HG03064 (cell line): ENCODE measurements around the gene VPS39.
"Not testable (repeated sequence)": the region's sequence is repeated elsewhere in the genome, so short reads cannot be mapped to it uniquely, and the experiment has no call there.

Experiments
- ATAC-seq: cut with Tn5 transposase; IDR thresholded peaks from one replicate; pipeline ENCODE4 v1.9.1; 2021; ENCODE audit warnings: low read depth; ENCODE audit not compliant: unreplicated experiment

The VPS39 gene, protein sequence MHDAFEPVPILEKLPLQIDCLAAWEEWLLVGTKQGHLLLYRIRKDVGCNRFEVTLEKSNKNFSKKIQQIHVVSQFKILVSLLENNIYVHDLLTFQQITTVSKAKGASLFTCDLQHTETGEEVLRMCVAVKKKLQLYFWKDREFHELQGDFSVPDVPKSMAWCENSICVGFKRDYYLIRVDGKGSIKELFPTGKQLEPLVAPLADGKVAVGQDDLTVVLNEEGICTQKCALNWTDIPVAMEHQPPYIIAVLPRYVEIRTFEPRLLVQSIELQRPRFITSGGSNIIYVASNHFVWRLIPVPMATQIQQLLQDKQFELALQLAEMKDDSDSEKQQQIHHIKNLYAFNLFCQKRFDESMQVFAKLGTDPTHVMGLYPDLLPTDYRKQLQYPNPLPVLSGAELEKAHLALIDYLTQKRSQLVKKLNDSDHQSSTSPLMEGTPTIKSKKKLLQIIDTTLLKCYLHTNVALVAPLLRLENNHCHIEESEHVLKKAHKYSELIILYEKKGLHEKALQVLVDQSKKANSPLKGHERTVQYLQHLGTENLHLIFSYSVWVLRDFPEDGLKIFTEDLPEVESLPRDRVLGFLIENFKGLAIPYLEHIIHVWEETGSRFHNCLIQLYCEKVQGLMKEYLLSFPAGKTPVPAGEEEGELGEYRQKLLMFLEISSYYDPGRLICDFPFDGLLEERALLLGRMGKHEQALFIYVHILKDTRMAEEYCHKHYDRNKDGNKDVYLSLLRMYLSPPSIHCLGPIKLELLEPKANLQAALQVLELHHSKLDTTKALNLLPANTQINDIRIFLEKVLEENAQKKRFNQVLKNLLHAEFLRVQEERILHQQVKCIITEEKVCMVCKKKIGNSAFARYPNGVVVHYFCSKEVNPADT

DNA sequence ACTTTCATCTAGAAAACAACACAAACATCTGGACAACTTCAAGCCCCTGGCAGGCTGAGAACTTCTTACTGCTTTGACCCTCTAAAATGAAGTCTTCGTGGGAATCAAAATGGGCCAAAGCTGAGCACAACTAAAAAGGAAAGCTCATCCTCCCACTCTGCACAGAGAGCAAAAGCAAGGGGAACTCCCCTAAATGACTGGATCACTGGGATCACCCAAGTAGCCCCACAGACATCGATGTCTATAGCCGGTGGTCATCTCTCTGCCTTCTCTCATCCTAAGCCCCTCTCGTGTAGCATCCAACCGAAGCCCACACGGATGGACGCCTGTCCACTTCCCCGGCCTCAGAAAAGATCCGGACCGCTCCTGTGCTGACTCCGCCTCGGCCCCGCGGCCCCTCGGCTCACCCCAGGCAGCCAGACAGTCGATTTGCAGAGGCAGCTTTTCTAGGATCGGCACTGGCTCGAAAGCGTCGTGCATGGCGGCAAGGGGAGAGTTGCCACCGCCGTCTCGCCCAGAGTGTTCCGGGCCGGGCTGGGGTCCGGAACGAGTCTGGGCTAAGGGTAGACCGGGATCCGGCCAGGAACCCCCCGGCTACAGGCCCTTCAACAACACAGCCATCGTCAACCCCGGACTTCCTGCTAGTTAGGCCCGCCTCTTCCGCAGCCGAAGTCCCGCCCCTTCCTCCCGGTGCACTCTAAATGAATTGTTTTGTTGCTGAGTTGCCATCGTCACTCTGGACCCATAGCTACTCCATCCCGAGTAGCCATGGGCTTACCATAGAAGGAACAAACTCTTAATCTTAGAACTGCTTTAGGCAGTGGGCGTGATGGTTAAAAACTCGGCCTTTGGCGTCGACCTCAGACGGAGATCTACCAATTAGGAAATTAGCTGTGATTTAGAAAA is at the start of gene VPS39:
VPS39 (minus strand) TSS at position 631 of the 906 bp plus-strand sequence; CDS start at position 480, 151 bp downstream.
- ATAC-seq = peak; percentile 77

DNA sequence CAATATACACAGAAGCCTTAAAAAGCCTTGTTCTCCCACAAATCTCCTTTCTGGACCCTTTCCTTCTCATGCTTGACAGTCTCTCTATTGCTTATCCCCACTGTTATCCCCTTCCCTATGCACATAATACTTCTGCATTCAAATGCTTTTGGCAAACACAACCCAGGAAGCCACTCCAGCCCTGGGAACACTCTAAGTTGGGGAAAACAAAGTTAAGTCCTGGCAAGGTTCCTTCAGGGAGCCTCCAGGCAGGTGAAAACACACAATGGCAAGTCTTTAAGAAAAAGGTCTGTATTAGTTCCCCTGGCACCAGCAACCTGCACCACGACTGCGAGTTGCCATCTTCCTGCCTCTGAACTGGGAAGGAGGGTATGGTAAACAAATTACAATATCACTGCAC is 45.2 kb upstream of the VPS39 start:
- ATAC-seq = no peak

DNA sequence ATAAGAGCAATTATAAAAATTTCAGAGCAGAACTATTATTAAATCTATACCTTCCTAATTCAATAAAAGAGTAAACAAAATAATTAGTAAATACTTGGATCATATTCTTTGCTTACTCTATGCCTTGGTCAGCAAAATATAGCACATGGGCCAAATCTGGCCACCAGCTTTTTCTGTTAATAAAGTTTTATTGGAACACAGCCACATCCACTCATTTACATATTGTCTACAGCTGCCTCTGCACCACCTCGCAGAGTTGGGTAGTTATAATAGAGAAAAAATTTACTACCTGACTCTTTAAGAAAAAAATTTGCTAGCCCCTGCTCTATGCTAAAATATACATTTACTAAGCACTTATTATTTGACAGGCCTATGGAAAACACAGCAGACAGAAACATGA is 32.7 kb upstream of the VPS39 start:
- no peak for ATAC-seq

DNA sequence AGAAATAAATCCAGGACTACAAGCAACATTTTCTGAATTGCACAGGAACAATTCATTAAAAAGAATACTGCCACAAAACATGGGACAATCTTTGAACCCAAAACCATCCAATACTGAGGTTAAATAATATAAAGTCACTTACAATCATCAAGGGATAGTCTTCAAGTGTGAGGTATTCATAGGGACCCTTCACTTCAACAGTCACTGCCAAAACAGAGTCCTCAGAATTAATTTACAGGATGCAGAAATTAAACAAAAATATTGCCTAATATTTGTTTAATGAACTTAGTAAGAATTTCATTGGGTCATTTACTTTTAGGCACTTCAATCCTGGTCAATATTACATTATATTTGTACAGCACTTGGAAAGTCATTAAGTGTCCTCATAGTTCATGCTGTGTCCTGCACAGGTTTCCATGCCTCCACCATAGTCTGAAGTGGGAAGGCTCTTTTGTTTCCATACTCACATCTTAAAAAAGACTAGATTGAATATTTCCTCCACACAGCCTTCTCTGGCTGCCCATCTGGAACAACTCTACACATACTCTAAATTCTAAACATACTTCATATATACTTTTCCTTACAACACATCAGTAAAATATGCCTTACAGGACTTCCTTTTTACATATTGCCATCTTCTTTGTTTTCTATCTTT is 31.6 kb upstream of the VPS39 start:
- no peak for ATAC-seq

DNA sequence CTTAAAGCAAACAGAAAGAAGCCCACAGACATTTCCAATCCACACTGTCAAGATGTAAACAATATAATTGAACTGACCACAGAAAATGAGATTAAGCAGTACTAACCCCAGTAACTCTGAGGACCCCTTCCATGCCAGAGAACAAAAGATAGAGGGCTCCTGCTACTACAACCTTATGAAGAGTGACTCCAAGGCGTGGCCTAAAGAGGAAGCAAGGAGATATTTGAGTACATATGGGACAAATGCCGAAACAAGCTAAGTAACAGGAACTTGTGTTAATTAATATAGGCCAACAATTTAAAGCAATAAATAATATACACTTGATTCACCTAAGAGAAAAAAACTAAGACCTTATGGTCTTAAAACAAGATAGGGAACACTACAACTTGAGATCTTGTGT is 25.0 kb upstream of the VPS39 start:
- no peak for ATAC-seq

DNA sequence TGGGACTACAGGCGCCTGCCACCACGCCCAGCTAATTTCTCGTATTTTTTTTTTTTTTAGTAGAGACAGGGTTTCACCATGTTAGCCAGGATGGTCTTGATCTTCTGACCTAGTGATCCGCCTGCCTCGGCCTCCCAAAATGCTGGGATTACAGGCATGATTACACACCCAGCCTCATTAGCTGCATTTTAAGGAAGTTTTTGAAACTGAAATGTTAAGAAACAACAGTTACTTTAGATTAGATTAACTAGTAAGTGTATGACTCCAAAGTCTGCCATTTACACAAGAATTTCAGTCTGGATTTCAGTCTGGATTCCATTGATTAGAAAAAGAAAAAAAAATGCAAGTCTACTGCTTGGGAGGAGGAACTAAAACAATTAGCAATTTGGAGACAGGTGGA is 24.5 kb upstream of the VPS39 start:
- no peak for ATAC-seq

DNA sequence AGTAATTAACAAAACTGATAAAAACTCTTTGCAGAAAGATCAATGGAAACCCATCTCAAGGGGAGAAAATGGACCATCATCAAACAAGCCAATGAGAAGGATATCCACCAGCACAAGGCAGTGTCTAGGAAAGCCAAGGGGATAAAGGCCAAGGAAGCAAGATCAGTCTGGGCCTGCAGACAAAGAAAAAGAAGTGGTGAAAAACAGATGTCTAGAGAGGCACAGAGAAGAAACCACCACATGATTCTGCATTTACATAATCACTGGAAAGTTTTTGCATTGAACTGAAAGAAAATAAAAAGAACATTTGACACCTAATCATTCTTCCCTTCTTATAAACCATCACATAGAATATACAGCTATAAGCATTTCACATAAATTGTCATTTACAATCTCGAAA is 23.0 kb upstream of the VPS39 start:
- no peak for ATAC-seq

DNA sequence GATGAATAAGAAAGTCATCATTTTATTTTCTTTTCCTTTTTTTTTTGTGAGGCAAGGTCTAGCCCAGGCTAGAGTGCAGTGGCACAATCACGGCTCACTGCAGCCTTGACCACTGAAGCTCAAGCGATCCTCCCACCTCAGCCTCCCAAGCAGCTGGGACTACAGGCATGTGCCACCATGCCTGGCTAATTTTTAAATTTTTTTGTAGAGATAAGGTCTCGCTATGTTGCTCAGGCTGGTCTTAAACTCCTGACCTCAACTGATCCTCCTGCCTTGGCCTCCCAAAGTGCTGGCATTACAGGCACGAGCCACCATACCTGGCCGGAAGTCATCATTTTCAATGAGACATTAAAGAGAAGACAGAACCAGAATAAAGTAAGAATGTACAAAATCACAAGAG is 20.9 kb upstream of the VPS39 start:
- ATAC-seq = not testable (repeated sequence)

DNA sequence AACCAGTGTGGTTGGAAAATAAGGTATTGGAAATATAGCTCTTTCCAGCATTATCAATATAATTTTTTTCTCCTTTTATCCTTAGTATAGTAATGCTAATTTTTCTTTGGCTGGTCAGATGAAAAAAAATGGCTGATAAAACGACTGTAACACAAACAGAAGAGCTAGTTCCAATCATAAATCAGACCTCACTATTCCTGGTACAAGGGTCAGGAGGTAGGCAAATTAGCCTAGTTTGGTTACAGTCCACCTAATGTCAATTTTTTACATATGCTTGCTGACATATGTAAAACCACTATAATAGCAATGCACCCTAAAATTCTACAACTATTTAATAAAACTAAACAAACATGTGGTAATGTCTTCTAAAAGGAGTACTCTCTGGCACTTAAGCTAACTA is 19.9 kb upstream of the VPS39 start:
- no peak for ATAC-seq

DNA sequence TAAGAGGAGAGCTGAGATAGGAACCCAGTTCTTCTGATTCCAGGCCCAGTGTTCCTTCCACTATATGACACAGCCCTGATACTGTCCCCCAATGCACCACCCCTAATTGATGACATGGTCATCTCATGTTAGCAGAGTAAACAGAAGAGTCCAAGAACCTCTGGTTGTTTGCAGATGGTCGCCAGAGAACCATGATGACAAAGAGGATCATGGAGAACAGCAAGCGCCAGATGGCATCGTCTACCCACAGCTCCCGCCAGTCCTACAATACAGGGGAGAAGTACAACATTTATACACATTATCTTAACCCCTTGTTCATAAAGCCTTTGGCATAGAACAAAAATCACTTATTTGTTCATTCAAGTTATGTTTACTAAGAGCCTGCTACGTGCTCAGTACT is 18.5 kb upstream of the VPS39 start:
- ATAC-seq = no peak

DNA sequence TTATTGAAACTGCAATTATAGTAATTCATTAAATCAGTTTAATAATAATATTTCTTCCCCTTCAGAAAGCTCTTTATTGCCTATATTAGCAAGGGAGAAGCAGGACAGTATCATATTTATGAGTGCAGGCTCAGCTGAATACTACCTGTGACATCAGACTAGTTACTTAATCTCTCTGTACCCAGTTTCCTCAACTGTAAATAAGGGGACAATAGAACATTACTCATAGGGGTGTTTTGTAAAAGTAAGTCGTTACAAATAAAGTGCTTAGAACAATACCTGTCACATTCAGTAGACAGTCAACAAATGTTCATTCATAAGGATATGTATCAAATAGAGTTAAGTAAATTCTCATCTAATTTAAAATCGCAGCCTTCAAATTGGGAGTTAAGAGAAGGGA is 12.1 kb upstream of the VPS39 start:
- no peak for ATAC-seq

DNA sequence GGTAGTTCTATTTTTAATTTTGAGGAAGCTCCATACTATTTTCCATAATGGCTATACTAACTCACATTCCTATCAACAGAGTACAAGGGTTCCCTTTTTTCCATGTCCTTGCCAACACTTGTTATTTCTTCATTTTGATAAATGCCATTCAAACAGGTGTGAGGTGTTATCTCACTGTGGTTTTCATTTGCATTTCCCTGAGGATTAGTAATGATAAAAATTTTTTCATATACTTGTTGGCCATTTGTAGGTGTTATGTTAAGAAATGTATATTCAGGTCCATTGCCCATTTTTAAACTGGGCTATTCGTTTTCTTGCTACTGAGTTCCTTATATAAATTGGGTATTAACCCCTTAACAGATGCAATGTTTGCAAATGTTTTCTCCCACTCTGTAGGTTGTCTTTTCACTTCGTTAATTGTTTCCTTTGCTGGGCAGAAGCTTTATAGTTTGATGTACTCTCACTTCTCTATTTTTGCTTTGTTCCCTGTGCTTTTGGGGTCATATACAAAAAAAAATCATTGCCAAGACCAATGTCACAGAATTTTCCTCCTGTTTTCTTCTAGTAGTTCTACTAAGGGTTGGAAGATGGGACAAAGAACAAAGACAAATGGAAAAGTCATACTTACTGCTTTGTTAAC is 11.0 kb upstream of the VPS39 start:
- ATAC-seq = no peak

DNA sequence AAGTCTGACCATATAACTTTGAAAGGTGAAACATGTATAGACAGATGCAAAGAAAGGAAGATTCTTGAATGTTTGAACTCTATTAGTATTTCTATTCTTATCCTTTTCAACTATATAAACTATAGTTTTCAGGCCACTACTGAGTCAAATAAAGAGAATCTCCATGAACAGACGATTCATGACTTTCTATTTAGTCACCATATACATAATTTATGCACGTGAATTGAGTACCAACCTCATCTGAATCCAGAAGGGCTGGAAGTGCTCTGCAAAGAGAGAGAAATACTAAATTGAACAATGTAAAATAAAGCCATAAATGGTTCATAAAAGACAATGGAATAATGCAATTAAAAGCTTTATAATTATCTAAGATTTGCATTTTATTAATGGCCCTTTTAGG is 9.5 kb upstream of the VPS39 start:
- no peak for ATAC-seq

DNA sequence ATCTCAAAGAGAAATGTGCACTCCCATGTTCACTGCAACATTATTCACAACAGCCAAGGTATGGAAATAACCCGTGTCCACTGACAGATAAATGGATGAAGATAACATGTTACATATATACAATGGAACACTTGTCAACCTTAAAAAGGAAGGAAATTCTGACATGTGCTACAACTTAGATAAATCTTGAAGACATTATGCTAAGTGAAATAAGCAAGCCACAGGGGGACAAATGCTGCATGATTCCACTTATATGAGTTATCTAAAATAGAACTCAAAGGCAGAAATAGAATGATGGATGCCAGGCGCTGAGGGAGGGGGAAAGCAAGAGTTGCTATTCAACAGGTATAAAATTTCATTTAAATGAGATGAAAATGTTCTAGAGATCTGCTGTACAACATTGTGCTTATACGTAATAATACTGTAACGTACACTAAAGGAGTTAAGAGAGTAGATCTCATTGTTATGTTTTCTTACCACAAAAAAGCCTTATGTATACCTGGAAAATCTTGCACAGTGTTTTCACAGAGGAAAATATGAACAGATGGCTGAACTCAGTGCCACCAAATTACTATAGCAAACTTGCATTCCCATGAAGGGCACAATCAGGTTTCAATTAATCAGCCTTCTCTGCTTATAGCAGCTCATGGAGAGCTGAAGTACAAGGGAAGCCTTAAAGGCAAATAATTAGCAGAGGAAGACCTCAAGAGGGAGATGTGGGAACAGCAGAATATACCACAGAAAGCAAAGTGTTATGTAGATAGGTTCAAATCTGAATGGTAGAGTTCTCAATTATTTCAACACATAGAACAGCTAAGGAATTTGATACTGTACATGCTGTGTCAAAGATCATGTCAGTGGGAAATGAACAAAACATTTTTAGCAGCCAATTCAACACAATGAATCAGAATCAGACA is 8.1 kb upstream of the VPS39 start:
- no peak for ATAC-seq

DNA sequence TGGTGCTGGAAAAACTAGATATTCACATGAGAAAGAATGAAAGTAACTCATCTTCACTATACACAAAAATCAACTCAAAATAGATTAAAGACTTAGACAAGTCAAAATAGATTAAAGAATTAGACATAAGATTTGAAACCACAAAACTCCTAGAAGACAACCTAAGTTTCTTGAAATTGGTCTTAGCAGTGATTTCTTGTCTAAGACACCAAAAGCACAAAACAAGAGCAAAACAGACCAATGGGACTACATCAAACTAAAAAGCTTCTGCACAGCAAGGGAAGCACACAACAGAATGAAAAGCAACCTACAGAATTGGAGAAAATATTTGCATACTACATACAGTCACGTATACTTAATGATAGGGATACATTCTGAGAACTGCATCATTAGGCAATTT is 6.5 kb upstream of the VPS39 start:
- ATAC-seq = no peak

DNA sequence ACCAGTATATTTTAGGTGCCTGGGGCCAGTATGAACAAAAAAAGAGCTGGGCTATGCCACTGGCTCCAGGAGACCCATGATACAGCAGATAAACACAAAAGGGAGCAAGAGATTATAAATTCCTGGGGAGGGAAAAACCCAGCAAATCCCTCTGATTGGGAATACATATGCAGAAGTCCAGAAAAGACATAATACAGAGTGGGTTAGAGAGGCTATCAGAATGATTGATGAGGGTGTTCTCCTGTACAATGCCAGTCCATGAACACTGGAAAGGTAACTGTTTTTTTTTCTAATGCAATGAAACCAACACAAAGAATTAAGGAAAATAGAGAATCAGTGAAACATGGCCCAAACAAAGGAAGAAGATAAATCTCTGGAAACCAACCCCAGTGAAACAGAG is 5.4 kb upstream of the VPS39 start:
- no peak for ATAC-seq

DNA sequence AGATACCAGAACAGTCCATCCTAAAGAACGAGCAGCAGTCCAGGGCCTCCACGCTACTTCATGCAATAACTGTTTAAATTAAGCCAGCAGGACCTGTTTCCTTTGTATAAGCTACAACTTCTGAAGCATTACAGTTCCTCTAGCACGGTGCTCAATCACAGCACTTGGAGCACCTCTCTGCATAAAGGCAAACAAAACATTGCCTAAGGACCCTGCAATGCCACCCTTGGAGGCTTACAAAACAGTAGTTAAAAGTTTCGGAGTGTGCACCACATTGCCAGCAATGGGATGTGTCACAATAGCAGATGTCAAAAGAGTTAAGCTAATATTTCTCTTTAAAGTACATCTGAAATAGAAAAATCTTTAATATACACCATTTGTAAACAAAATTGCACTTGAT is 2.6 kb upstream of the VPS39 start:
- no peak for ATAC-seq

DNA sequence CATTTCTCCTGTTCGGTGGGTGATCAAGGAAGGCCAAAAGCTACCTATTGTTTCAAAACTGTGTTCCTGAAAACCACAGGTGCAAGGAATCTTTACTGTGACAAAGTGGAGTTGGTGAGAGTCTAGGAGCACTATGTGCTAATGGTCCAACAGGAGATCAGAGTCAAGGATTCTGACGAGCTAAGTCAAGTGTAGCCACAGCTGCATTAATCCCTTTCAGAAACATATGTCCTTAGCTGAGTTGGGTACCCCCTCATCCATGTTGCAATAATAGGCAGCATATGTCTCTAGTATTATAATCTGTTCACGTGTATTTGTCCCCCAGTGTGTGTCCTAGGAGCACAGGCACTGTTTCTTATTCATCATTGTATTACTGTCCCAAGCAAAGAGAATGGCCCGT is 1.7 kb downstream of the VPS39 start:
- ATAC-seq = no peak

DNA sequence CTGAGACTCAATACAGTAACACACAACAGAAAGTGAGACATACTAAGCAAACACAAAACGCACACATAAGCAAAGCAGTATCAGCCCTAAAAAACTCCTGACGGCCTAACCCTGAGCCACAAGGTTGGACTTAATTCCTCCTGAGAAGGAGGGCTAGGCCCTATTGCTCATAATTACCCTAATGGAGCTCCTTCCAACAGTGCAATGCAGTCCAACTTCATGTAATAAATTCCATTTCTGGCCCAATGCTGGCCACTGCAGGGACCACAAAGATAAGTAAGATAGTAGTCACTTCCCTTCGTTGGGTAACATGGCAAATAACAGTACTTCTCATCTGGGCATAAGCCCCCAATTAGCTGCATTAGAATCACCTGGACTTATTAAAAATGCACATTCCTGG is 4.2 kb downstream of the VPS39 start:
- ATAC-seq = no peak
